ENCODE data around the gene TMEM54.
"Not testable (repeated sequence)": the region's sequence is repeated elsewhere in the genome, so short reads cannot be mapped to it uniquely, and the experiment has no call there.

TMEM54 gene

GRCh38 chr1:32906654-32907053 lies 5.5 kb upstream of the TMEM54 start:
- H3K4me3 ChIP-seq (replicated peaks; ENCODE audit: low read depth, low read length), result no peak overlapping the region
- no peak for TF ChIP-seq CTCF (IDR thresholded peaks at IDR 0.05; ENCODE audit: low read length, missing control alignments)
- DNase-seq (ENCODE audit: low read depth), result no peak

GRCh38 chr1:32905588-32905987 lies 4.4 kb upstream of the TMEM54 start:
- H3K4me3 ChIP-seq (replicated peaks; ENCODE audit: low read depth, low read length); DNase-seq (ENCODE audit: low read depth): not testable (repeated sequence)

- TF ChIP-seq CTCF (IDR thresholded peaks at IDR 0.05; ENCODE audit: low read length, missing control alignments), result no peak
- DNase-seq (ENCODE audit: low read depth), result no peak
Measured at GRCh38 chr1:32904797-32905196, 3.6 kb upstream of the TMEM54 start.

GRCh38 chr1:32903991-32904785 lies 3.0 kb upstream of the TMEM54 start:
- no peak for TF ChIP-seq CTCF (IDR thresholded peaks at IDR 0.05; ENCODE audit: low read length, missing control alignments)
- no peak overlapping the region for H3K4me3 ChIP-seq (replicated peaks; ENCODE audit: low read depth, low read length)
- DNase-seq (ENCODE audit: low read depth), result no peak

More at GRCh38 chr1:32904797-32905196, 3.6 kb upstream of the TMEM54 start:
- H3K4me3 ChIP-seq (replicated peaks; ENCODE audit: low read depth, low read length), result no peak overlapping the region

DNA sequence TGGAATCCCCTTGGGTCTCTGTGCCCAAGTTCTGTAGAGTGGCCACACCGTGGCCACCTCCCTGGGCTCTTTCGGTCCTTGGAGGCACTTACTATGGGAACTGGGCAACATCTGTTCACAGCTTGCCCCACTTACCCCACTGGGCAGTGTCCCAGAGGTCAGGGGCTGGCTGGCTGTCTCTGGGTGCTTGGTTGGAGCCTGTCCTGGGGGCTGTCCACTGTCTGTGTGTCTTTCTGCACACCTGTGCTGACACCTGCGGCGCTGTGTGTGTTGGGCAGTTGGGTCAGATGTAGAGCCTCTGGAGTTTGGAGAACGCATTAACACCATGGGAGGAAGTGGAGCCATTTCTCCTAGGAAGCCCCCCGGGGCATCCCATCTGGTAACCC lies 1.3 kb upstream of the TMEM54 start:
- TF ChIP-seq CTCF (IDR thresholded peaks at IDR 0.05; ENCODE audit: low read length, missing control alignments), result no peak
- no peak overlapping the region for H3K4me3 ChIP-seq (replicated peaks; ENCODE audit: low read depth, low read length)
- DNase-seq (ENCODE audit: low read depth), result no peak

DNA sequence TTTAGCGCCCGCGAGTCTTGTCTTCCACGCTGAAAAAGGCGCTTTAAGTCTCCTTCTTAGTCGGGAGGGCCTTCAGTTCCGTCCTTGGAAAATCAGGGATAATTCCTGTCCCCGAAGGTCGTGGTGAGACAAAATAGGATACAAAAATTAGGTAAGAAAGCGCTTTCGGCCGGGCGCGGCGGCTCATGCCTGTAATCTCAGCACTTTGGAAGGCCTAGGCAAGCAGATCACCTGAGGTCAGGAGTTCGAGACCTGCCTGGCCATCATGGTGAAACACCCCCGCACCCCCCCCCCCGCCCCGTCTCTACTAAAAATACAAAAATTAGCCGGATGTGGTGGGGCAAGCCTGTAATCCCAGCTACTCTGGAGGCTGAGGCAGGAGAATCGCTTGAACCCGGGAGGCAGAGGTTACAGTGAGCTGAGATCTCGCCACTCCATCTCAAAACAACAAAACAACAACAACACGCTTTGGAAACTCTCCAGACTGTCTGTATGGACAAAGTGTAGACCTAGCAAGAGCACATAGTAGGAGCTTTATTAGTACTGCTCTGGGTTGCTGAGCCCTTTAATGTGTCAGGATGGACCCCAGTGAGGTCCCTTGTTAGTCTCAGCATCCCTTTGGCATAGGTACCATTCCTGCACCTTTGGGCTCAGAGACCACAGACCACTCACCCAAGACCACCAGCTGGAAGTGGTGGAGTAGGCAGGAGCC lies 790 bp upstream of the TMEM54 start:
- TF ChIP-seq CTCF (IDR thresholded peaks at IDR 0.05; ENCODE audit: low read length, missing control alignments), result no peak
- DNase-seq (ENCODE audit: low read depth), result no peak
- peak overlapping the region; percentile 62 for H3K4me3 ChIP-seq (replicated peaks; ENCODE audit: low read depth, low read length)

DNA sequence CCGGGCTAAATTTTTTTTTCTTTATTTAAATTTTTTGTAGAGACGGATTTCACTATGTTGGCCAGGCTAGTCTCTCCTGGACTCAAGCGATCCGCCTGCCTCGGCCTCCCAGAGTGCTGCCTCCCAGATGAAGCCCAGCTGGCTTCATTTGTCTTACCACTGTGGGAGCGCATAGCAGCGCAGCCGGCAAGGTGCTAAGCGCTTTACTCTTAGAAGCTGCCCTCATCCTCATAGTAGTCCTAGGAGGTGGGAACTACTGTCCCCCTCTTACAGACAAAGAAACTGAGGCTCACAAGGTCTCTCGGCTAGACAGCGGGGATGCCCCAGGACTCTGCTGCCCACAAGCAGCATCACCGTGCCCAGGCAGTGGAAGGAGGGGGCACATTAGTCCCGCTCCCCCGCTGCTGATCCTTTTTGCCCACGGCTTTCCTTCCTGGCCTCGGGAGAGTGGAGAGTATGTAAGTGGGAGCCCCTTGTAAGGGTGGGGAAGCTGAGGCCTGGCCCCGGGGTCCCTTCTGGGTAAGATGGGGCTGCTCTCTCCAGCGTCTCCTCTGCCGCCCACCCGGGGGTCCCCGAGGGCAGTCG lies 726 bp downstream of the TMEM54 start:
- no peak for TF ChIP-seq CTCF (IDR thresholded peaks at IDR 0.05; ENCODE audit: low read length, missing control alignments)
- no peak for DNase-seq (ENCODE audit: low read depth)
- peak overlapping the region; percentile 62 for H3K4me3 ChIP-seq (replicated peaks; ENCODE audit: low read depth, low read length)
